Hindlimb muscle (tissue), 1 donor: ENCODE data around the gene PRKCA. TPM values are rescaled to one million over a fixed set of nuclear protein-coding genes. Genes with fewer than 3 reads are reported as not detected.

Source experiments
- DNase-seq: peaks from one replicate; pipeline ENCODE4 v3.0.0-alpha.2; 2013
- polyA plus RNA-seq: library from polyadenylated mRNA; unstranded; fragments of 120-200 nt; gene quantifications from one replicate; pipeline ENCODE4 v1.2.1, GENCODE V29; 2013; ENCODE audit not compliant: insufficient read length

PRKCA gene
- polyA plus RNA-seq, 1 donor: 2.9 TPM

- no peak for DNase-seq
Measured at GRCh38 chr17:66548659-66549310, 246.4 kb downstream of the PRKCA start.

- no peak for DNase-seq
Measured at GRCh38 chr17:66549311-66549704, 246.9 kb downstream of the PRKCA start.

GRCh38 chr17:66549731-66550207 is 247.4 kb downstream of the PRKCA start:
- DNase-seq: no peak

- no peak for DNase-seq
Measured at GRCh38 chr17:66551839-66552238, 249.4 kb downstream of the PRKCA start.

GRCh38 chr17:66552371-66552770 is 250.0 kb downstream of the PRKCA start:
- no peak for DNase-seq

- DNase-seq: no peak
Measured at GRCh38 chr17:66555605-66556004, 253.2 kb downstream of the PRKCA start.

GRCh38 chr17:66557200-66557599 is 254.8 kb downstream of the PRKCA start:
- DNase-seq: no peak

GRCh38 chr17:66557886-66558285 is 255.5 kb downstream of the PRKCA start:
- DNase-seq: no peak

GRCh38 chr17:66560691-66561090 is 258.3 kb downstream of the PRKCA start:
- no peak for DNase-seq

- no peak for DNase-seq
Measured at GRCh38 chr17:66562119-66562518, 259.7 kb downstream of the PRKCA start.

GRCh38 chr17:66564992-66565465 is 262.6 kb downstream of the PRKCA start:
- DNase-seq: no peak

GRCh38 chr17:66567234-66568170 is 265.1 kb downstream of the PRKCA start:
- DNase-seq: peak; percentile 63

GRCh38 chr17:66569572-66569971 is 267.2 kb downstream of the PRKCA start:
- no peak for DNase-seq

- no peak for DNase-seq
Measured at GRCh38 chr17:66570447-66571195, 268.2 kb downstream of the PRKCA start.

GRCh38 chr17:66571745-66572144 is 269.3 kb downstream of the PRKCA start:
- DNase-seq: no peak

GRCh38 chr17:66573078-66573477 is 270.7 kb downstream of the PRKCA start:
- no peak for DNase-seq

- no peak for DNase-seq
Measured at GRCh38 chr17:66574123-66574522, 271.7 kb downstream of the PRKCA start.

- no peak for DNase-seq
Measured at GRCh38 chr17:66576473-66576872, 274.1 kb downstream of the PRKCA start.

- no peak for DNase-seq
Measured at GRCh38 chr17:66577041-66577440, 274.6 kb downstream of the PRKCA start.

- DNase-seq: no peak
Measured at GRCh38 chr17:66578781-66579489, 276.5 kb downstream of the PRKCA start.

GRCh38 chr17:66579556-66579955 is 277.1 kb downstream of the PRKCA start:
- no peak for DNase-seq
